LNCAP (cell line): ENCODE results near the gene ITIH6.

Source experiments
- TF ChIP-seq, protein P1 (sequence below): fragments of 450-650 bp; IDR thresholded peaks from 2 replicates; pipeline ENCODE4 v1.5.1; 2017; ENCODE audit warnings: mild to moderate bottlenecking

ITIH6 gene

DNA sequence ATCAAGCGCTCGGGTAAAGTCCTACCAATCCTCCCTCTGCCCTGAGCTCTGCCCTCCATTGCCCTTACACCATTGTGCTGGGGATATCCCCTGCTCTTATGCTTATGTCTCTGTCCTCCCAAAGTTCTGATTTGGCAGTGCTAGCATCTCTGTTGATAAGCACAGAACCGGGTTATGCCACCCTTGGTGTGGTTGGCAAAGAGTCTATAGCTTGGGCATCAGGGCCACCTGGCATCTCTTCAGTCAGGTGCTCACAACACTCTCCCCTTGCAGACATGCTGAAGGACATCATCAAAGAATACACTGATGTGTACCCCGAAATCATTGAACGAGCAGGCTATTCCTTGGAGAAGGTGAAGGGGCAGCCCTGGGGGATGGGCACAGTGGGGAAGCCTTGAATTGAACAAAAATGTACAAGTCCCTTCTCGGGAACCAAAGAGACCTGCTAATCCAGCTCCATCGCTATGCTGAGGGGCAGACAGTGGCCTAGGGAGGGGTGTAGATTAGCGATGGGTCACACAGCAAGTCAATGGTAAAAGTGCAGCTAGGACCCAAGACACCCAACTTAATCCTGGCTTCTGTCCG is 13.3 kb upstream of the ITIH6 start:
- TF ChIP-seq, protein P1, sequence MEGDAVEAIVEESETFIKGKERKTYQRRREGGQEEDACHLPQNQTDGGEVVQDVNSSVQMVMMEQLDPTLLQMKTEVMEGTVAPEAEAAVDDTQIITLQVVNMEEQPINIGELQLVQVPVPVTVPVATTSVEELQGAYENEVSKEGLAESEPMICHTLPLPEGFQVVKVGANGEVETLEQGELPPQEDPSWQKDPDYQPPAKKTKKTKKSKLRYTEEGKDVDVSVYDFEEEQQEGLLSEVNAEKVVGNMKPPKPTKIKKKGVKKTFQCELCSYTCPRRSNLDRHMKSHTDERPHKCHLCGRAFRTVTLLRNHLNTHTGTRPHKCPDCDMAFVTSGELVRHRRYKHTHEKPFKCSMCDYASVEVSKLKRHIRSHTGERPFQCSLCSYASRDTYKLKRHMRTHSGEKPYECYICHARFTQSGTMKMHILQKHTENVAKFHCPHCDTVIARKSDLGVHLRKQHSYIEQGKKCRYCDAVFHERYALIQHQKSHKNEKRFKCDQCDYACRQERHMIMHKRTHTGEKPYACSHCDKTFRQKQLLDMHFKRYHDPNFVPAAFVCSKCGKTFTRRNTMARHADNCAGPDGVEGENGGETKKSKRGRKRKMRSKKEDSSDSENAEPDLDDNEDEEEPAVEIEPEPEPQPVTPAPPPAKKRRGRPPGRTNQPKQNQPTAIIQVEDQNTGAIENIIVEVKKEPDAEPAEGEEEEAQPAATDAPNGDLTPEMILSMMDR, result no peak

- TF ChIP-seq, protein P1, result no peak
Observed at GRCh38 chrX:54810532-54810931, 12.5 kb upstream of the ITIH6 start.

DNA sequence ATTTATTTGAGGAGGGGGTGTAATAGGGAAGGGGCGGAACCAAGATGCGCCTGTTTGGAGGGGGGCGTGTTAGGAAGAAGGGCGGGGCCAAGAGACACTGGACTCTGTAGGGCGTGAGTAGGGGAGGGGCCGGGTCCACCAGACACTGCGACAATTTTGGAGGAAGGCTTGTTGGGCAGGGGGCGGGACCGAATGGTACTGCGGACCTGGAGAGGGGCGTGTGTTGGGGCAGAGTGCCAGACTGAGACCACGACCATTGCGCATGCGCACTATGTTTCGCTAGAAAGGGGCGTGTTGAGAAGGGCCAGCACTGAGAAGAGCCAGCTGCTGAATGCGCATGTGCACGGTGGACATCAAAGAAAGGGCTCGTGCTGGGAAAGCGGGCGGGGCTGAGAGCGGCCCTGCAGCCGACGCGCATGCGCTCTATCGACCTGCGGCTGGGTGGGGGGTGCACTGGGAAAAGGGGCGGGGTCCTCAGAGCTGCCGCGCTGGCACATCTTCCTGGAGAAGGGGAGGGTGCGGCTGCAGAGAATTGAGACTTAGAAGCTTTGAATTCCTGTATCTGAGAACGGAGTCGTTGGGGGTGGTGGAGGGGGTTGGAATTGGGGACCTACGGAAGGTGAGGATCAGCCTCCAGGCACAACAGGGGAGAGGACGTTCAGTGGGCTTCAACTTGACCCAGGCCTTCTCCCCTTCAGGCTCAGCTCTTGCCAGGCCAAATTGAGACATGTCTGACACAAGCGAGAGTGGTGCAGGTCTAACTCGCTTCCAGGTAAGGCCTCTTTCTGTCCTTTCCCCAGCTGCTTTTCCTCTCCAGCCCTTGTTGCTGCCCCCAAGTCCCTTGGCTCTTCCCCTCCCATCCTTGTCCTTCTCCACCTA is 10.8 kb upstream of the ITIH6 start:
- TF ChIP-seq, protein P1, result no peak

DNA sequence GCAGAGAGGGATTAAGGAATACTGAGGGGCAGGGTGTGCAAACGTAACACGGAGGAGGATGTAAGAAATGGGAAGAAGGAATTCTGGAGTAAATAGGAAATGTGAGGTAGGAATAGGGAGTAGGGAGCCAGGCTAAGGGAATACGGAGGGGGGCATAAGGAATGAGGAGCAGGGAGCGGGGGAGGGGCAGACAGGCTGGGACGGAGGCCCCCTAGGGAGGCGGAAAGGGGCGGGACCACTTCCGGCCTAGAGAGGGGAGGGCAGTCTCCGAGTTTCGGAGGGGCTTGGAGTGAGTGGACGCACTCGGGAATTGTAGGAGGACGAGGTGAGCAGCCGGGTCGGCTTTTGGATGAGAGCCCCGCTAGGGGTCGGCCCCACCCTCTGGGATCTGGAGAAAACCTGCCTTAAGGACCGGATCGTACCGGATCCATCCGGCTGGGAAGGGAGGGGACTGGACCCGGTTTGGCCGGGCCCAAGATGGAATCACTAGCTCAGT is 10.1 kb upstream of the ITIH6 start:
- TF ChIP-seq, protein P1, result no peak

DNA sequence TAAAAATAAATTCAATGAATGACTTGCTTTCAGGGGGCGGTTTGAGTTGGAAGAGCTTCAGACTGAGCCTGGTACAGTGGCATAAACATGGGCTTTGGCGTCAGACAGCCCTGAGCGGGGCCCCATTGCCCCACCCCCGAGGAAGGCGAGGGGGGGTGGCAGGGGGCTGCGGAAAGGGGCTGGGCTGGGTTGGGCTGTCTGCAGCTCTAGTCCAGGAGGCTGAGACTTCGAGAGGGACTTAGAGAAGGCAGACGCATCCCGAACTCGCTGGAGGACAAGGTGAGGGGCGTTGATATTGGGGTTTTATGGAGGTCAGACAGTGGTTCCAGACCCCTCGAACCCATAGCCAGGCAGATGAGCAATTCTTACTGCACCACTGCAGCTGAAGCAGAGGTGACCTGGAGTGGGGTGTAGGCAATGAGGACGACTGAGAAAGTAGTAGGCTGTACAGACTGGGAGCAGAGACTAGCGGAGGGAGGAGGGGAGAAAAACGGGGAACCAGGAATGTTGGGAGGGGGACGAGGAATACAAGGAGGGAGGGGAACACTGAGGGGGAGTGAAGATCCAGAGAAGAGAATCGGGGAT is 9.6 kb upstream of the ITIH6 start, which contains the start of gene MAGED2:
MAGED2 (plus strand) TSS at position 222 of the 585 bp plus-strand sequence. CDS start 1,587 bp downstream, outside the sequence.
- TF ChIP-seq, protein P1, result no peak

DNA sequence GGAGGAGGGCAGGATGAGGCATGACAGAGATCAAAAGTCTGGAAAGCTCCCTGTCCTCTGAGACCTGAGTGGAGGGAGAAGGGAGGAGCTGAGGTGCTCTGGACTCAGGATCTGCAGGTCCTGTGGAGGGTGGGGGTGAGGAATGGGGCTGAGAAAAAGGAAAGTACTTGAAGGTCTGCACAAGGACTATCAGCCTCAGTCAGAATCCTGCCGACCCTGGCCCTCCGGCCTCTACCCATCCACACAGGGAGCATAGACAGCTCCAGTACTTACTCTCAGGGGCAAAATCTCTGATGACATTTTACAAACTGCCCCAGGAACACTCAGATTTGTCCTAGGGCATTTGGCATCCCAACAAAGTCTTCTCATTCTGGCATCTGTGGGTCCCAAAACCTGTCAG is 991 bp upstream of the ITIH6 start:
- TF ChIP-seq, protein P1, result no peak

DNA sequence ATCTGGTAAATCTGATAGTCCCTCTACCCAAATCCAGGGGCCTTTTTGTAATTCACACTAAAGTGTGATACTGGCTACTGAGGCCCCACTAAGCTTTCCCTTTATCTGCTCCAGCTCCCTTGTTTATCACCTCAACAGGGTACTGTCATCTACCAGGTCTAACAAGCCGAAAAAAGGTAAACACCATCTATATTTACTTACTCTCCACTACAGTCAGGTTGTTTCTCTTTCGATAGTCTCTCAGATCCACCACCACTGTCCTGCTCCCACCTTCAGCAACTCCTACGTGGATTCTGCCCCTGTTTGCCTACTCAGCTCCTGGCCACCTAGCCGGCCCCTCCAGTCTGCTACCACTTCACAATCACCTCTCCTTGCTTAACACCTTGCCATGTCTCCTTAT is 3.3 kb downstream of the ITIH6 start:
- TF ChIP-seq, protein P1, result no peak
